Uterus (tissue), 2 donors: ENCODE results near the gene PCDHGB1.

Experiments used
- CTCF ChIP-seq, 4 experiments: fragments of 200-600 bp in 2 of 4; fragments of 450-650 bp in 2 of 4; sonication (generic) in 2 of 4; IDR thresholded peaks; one replicate each; pipeline ENCODE4 v1.5.1; 2016 to 2019; ENCODE audit warnings: antibody characterized with exemption in 4 of 4, mild to moderate bottlenecking in 2 of 4, moderate library complexity in 1 of 4
- POLR2A ChIP-seq, 2 donors: fragments of 450-650 bp; IDR thresholded peaks; one replicate each; pipeline ENCODE4 v1.6.1; 2016; ENCODE audit warnings: antibody characterized with exemption in 2 of 2, mild to moderate bottlenecking in 1 of 2, moderate library complexity in 1 of 2

- TF ChIP-seq CTCF (IDR thresholded peaks at IDR 0.05), result no peak
- TF ChIP-seq POLR2A (IDR thresholded peaks at IDR 0.05), result no peak
Observed at GRCh38 chr5:141399555-141400258, 49.8 kb downstream of the PCDHGB1 start.
